Astrocyte of the spinal cord (primary cell): ENCODE data around the gene CD27.
A peak's percentile ranks its signal among the peaks of the same experiment; 100 is the strongest.

Experiments used
- DNase-seq: peaks from one replicate; pipeline ENCODE4 v3.0.0; 2011; ENCODE audit warnings: low read depth, low spot score
- H3K4me3 ChIP-seq: 2 replicates; pipeline ENCODE4 v1.5.1; 2011; ENCODE audit warnings: low read depth, mild to moderate bottlenecking, low read length, moderate library complexity
- in situ Hi-C: cut with HindIII; loops from 2 replicates; pipeline ENCODE4 v1.10.0; 2017; ENCODE audit warnings: low sequenced_read_pairs
- TF ChIP-seq, protein P1 (sequence below): IDR thresholded peaks from 2 replicates; pipeline ENCODE4 v1.5.1; 2012; ENCODE audit warnings: low read depth, mild to moderate bottlenecking, low read length, inconsistent platforms

The CD27 gene

DNA sequence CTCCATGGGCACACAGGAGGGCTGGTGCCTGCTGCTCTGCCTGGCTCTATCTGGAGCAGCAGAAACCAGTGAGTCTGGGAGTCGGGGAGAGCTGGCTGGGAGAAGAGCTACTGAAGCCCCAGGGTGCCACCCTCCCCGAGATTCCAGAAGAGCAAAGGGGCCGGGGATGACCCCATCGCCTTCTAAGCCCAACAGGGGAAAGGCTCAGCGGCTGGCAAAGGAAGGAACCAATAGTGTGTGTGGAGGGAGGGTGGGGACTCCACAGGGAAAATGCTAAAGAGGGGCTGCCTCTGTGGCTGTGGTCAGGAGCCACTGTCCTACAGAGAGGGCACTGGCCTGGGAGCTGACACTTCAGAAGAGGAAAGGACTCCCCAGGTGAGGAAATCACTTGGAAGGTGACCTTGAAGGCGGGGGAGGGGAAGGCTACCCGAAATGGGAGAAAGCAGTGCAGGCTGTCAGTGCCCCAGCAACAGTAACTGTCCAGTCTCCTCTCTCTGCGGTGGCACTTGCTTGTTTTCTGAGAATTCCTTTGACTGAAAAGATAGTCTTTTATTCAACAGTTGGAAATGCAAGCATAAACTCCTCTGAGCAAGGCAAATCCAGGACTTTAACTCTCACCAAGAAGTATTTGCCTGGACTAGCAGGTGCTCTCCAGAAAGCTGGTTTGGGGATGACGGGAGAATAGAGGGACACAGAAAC, 7.6 kb downstream of the CD27 start:
- in situ Hi-C loops = loop anchor here (25.0 kb wide), 1 partner anchor 140 kb away; the partner anchor contains the start of gene PLEKHG6
- no peak for DNase-seq
- H3K4me3 ChIP-seq = peak overlapping the region; percentile 54
- TF ChIP-seq, protein P1, sequence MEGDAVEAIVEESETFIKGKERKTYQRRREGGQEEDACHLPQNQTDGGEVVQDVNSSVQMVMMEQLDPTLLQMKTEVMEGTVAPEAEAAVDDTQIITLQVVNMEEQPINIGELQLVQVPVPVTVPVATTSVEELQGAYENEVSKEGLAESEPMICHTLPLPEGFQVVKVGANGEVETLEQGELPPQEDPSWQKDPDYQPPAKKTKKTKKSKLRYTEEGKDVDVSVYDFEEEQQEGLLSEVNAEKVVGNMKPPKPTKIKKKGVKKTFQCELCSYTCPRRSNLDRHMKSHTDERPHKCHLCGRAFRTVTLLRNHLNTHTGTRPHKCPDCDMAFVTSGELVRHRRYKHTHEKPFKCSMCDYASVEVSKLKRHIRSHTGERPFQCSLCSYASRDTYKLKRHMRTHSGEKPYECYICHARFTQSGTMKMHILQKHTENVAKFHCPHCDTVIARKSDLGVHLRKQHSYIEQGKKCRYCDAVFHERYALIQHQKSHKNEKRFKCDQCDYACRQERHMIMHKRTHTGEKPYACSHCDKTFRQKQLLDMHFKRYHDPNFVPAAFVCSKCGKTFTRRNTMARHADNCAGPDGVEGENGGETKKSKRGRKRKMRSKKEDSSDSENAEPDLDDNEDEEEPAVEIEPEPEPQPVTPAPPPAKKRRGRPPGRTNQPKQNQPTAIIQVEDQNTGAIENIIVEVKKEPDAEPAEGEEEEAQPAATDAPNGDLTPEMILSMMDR = no peak

- TF ChIP-seq, protein P1 = no peak
- DNase-seq = no peak
- H3K4me3 ChIP-seq = no peak overlapping the region
- in situ Hi-C loops = loop anchor here (25.0 kb wide), 1 partner anchor 141 kb away; the partner anchor contains the start of gene PLEKHG6
Measured at GRCh38 chr12:6452944-6453630, 8.3 kb downstream of the CD27 start.

- H3K4me3 ChIP-seq = no peak overlapping the region
- TF ChIP-seq, protein P1 = no peak
- in situ Hi-C loops = loop anchor here (25.0 kb wide), 1 partner anchor 145 kb away; the partner anchor contains the start of gene PLEKHG6
- DNase-seq = no peak
Measured at GRCh38 chr12:6457220-6457945, 12.6 kb downstream of the CD27 start.

DNA sequence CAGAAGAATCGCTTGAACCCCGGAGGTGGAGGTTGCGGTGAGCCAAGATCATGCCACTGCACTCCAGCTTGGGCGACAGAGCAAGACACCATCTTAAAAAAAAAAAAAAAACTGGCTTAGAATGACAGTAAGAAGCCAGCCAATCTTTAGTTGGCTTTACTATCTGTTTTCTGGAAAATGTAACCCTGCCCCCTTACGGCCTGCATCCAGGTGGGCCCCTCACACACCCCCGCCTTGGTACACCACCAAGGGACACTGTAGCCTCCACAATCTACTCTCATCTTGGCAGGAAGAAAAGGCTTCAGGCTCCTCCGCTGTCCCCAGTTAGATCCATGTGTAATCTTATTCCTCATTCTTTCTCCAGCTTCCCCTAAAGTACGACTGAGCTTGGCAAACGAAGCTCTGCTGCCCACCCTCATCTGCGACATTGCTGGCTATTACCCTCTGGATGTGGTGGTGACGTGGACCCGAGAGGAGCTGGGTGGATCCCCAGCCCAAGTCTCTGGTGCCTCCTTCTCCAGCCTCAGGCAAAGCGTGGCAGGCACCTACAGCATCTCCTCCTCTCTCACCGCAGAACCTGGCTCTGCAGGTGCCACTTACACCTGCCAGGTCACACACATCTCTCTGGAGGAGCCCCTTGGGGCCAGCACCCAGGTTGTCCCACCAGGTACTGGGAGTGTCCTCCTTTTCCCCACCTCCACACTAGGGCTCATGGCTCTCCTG, 13.7 kb downstream of the CD27 start:
- no peak for DNase-seq
- H3K4me3 ChIP-seq = no peak overlapping the region
- TF ChIP-seq, protein P1 = no peak
- in situ Hi-C loops = loop anchor here (25.0 kb wide), 1 partner anchor 146 kb away; the partner anchor contains the start of gene PLEKHG6

GRCh38 chr12:6459004-6459337, 14.2 kb downstream of the CD27 start:
- in situ Hi-C loops = loop anchor here (25.0 kb wide), 1 partner anchor 147 kb away; the partner anchor contains the start of gene PLEKHG6
- TF ChIP-seq, protein P1 = no peak
- DNase-seq = no peak
- H3K4me3 ChIP-seq = no peak overlapping the region
